HepG2 (cell line): ENCODE measurements around the gene PPP2R5C. TPM values are rescaled to one million over a fixed set of nuclear protein-coding genes. Genes with fewer than 3 reads are reported as not detected.

Source experiments
- ATAC-seq: fragments of 200-7000 bp; cut with Tn5 transposase; 3 replicates; pipeline ENCODE4 v1.9.1; 2020; ENCODE audit warnings: mild to moderate bottlenecking, moderate library complexity
- BruUV-seq: library from RNA; stranded (reverse); fragments of 400-500 nt; replicated peaks from 2 replicates; lab custom pipeline; 2021; lab: Mats Ljungman, UMichigan
- CTCF ChIA-PET: fragments of 300-600 bp; formaldehyde crosslinking; extraction: SDS; loops from one replicate; lab custom pipeline; 2021; ENCODE audit warnings: low total read pairs, inconsistent platforms, low intra/inter-chr PET ratio; lab: Yijun Ruan, JAX
- POLR2A ChIA-PET: fragments of 350-600 bp; sonication (Branson Sonifier 250); formaldehyde crosslinking; loops from one replicate; lab custom pipeline; 2020; ENCODE audit warnings: antibody characterized with exemption, inconsistent platforms; lab: Yijun Ruan, JAX
- DNase-seq: peaks from one replicate; pipeline ENCODE4 v3.0.0-alpha.2; 2015; ENCODE audit warnings: low spot score
- FAIRE-seq: peaks from 3 replicates; lab custom pipeline; 2011; peaks lifted over from hg19 to GRCh38; lab: Jason Lieb, UNC
- H2AFZ ChIP-seq: one replicate; pipeline ENCODE4 v1.6.1; 2011; ENCODE audit warnings: low read length, inconsistent platforms
- H3K27ac ChIP-seq: fragments of 300-600 bp; 3 replicates; pipeline ENCODE4 v1.8.0; 2011; ENCODE audit warnings: mixed run types, mild to moderate bottlenecking, mixed read lengths, low read length, inconsistent platforms; ENCODE audit not compliant: insufficient read depth; ENCODE audit errors: extremely low read length
- H3K27me3 ChIP-seq, 2 experiments: fragments of 200-600 bp in 1 of 2; 2 replicates in 1 of 2; 3 replicates in 1 of 2; pipeline versions ENCODE4 v1.6.0 to v1.8.0; 2011; ENCODE audit warnings: low read length in 2 of 2, mild to moderate bottlenecking in 2 of 2, moderate library complexity in 2 of 2, inconsistent platforms in 1 of 2; ENCODE audit not compliant: insufficient read depth in 2 of 2, control insufficient read depth in 1 of 2
- H3K36me3 ChIP-seq, 2 experiments: fragments of 200-600 bp in 1 of 2; replicated peaks in 1 of 2; 2 replicates in 1 of 2; 3 replicates in 1 of 2; pipeline versions ENCODE4 v1.5.1 to v1.8.0; 2011; ENCODE audit warnings: low read length in 2 of 2, inconsistent platforms in 1 of 2; ENCODE audit not compliant: insufficient read depth in 2 of 2, control insufficient read depth in 1 of 2
- H3K4me1 ChIP-seq: 2 replicates; pipeline ENCODE4 v1.5.1; 2012; ENCODE audit warnings: low read length, inconsistent platforms; ENCODE audit not compliant: insufficient read depth
- H3K4me2 ChIP-seq: 2 replicates; pipeline ENCODE4 v1.6.0; 2011; ENCODE audit warnings: low read depth, low read length, inconsistent platforms
- H3K4me3 ChIP-seq, 3 experiments: fragments of 200-600 bp in 1 of 3; sonication (generic), shearing (Covaris generic) in 1 of 3; replicated peaks in 1 of 3; 2 replicates each; pipeline ENCODE4 v1.5.1; 2011 to 2016; ENCODE audit warnings: low read length in 3 of 3, inconsistent platforms in 2 of 3, low read depth in 2 of 3, mild to moderate bottlenecking in 2 of 3, control low read depth in 1 of 3, mixed read lengths in 1 of 3; ENCODE audit not compliant: insufficient read depth in 1 of 3
- H3K79me2 ChIP-seq: one replicate; pipeline ENCODE4 v1.6.1; 2011; ENCODE audit warnings: low read length, inconsistent platforms; ENCODE audit not compliant: insufficient read depth
- H3K9ac ChIP-seq: 2 replicates; pipeline ENCODE4 v1.6.0; 2011; ENCODE audit warnings: mild to moderate bottlenecking, low read depth, low read length, inconsistent platforms; ENCODE audit not compliant: insufficient read depth
- H3K9me3 ChIP-seq: 2 replicates; pipeline ENCODE4 v1.5.1; 2012; ENCODE audit warnings: mild to moderate bottlenecking, low read length
- H4K20me1 ChIP-seq: 2 replicates; pipeline ENCODE4 v1.6.0; 2011; ENCODE audit warnings: inconsistent platforms, mild to moderate bottlenecking, low read length, moderate library complexity; ENCODE audit not compliant: insufficient read depth
- ATF7 ChIP-seq, 2 experiments: fragments of 450-650 bp in 1 of 2; sonication (generic) in 1 of 2; formaldehyde crosslinking in 1 of 2; IDR thresholded peaks; 2 replicates each; pipeline versions ENCODE4 v1.4.0 to v1.6.1; 2016 to 2020; ENCODE audit warnings: antibody characterized with exemption in 1 of 2, mild to moderate bottlenecking in 1 of 2, missing genetic modification reagents in 1 of 2
- MAFF ChIP-seq: IDR thresholded peaks from 2 replicates; pipeline ENCODE4 v1.6.1; 2011; ENCODE audit warnings: low read depth, low read length, improper control_type of control experiment
- MAFK ChIP-seq, 2 experiments: IDR thresholded peaks in 1 of 2; conservative IDR thresholded peaks in 1 of 2; 2 replicates each; pipeline ENCODE4 v1.6.1; 2011; ENCODE audit warnings: improper control_type of control experiment in 2 of 2, low read length in 2 of 2
- NCOA1 ChIP-seq: sonication (generic); formaldehyde crosslinking; IDR thresholded peaks from 2 replicates; pipeline ENCODE4 v1.9.0; 2021; ENCODE audit warnings: missing genetic modification reagents
- PITX1 ChIP-seq: sonication (generic); formaldehyde crosslinking; IDR thresholded peaks from 2 replicates; pipeline ENCODE4 v1.5.1; 2020; ENCODE audit warnings: mild to moderate bottlenecking, missing genetic modification reagents
- TBL1XR1 ChIP-seq: fragments of 150-350 bp; IDR thresholded peaks from 2 replicates; pipeline ENCODE4 v1.6.1; 2014; ENCODE audit warnings: borderline replicate concordance, low read length; ENCODE audit not compliant: partially characterized antibody
- TBX2 ChIP-seq: sonication (generic); formaldehyde crosslinking; IDR thresholded peaks from 2 replicates; pipeline ENCODE4 v1.5.0; 2020; ENCODE audit warnings: missing genetic modification reagents, mild to moderate bottlenecking, borderline replicate concordance
- XRCC5 ChIP-seq: fragments of 200-400 bp; formaldehyde crosslinking; optimal IDR thresholded peaks from 2 replicates; pipeline ENCODE3; 2017; ENCODE audit warnings: mild to moderate bottlenecking, low read length
- ZNF451 ChIP-seq: sonication (generic); formaldehyde crosslinking; IDR thresholded peaks from 2 replicates; pipeline ENCODE4 v1.5.0; 2020; ENCODE audit warnings: mild to moderate bottlenecking, missing genetic modification reagents
- ZNF782 ChIP-seq: sonication (generic); formaldehyde crosslinking; IDR thresholded peaks from 2 replicates; pipeline ENCODE4 v1.4.0; 2020; ENCODE audit warnings: missing genetic modification reagents, mild to moderate bottlenecking, borderline replicate concordance
- WGBS: methylation state at CpG from one replicate; pipeline ENCODE4 v1.1.6; 2017; ENCODE audit warnings: low lambda C conversion rate; 5-methylcytosine and 5-hydroxymethylcytosine counted together
- in situ Hi-C: cut with HindIII; loops from 2 replicates; pipeline ENCODE4 v1.10.0; 2017; ENCODE audit warnings: low pct_unique_long_range_greater_than_20kb; ENCODE audit not compliant: extremely low pct_ligation_motif_present
- intact Hi-C: fragments of 100-400 bp; cut with micrococcal nuclease; formaldehyde crosslinking; loops from one replicate; pipeline ENCODE4 v1.10.0; 2022; ENCODE audit not compliant: unreplicated experiment
- polyA plus RNA-seq, 8 experiments: library from polyadenylated mRNA; depleted of rRNA in 3 of 8; stranded (reverse) in 7 of 8; unstranded in 1 of 8; fragments of >200 nt; fragmentation: Illumina TruSeq in 4 of 8; extraction: Trizol in 4 of 8; gene quantifications; 2 replicates each; pipeline versions ENCODE4 v1.2.1 to v1.2.3, GENCODE V29; 2011 to 2016; ENCODE audit warnings: low read depth in 4 of 8, missing spikeins in 1 of 8, mixed read lengths in 1 of 8; ENCODE audit not compliant: insufficient read depth in 1 of 8
- total RNA-seq, 5 experiments: library from RNA; depleted of rRNA; stranded (reverse); fragments of >200 nt; fragmentation: Illumina TruSeq; extraction: Trizol; gene quantifications; 2 replicates each; pipeline ENCODE4 v1.2.3, GENCODE V29; 2016; ENCODE audit warnings: low read depth in 1 of 5
- TF ChIP-seq, protein P1 (sequence below), 2 experiments: sonication (generic) in 1 of 2; formaldehyde crosslinking in 1 of 2; IDR thresholded peaks; 2 replicates each; pipeline versions ENCODE4 v1.5.1 to v1.6.1; 2011 to 2020; ENCODE audit warnings: borderline replicate concordance in 1 of 2, low read depth in 1 of 2, low read length in 1 of 2, mild to moderate bottlenecking in 1 of 2, missing genetic modification reagents in 1 of 2, moderate library complexity in 1 of 2

Gene PPP2R5C
- total and polyA plus RNA-seq, 2 of the 13 experiments (the other 11 are each of a cell fraction or from before 2014, with no cell fraction given), result 74.3 to 78.5 TPM

DNA sequence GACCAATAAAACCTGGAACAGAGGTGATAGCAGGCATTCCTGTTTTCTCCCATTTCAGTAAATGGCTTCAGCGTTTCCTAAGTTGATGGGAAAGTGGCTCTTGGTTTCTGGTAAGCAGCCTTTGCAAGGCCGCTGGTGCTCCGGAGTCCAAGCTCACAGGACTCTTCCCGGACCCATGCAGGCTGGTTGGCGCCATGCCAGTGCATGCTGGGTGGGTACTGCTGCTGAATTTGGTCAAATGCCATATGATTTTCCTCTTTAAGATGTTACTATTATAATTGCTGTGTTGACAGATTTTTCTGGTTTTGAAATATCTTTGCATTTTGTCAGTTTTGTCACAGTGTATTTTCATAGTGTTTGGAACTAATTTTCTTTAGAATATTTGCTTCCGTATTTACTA, 27.7 kb downstream of the PPP2R5C start:
- no peak for ATAC-seq
- ChIA-PET CTCF (no interaction called here), POLR2A (no interaction called here)
- H2AFZ ChIP-seq, result no peak overlapping the region
- intact Hi-C loops (no loop called here), in situ Hi-C loops (no loop called here)
- no peaks in the 10 kb centered on the region for H4K20me1 ChIP-seq
- no peak overlapping the region for H3K27ac ChIP-seq
- no peak overlapping the region for H3K4me3 ChIP-seq
- no peak for FAIRE-seq
- WGBS, result 82% methylated on average over 6 of the region's 6 CpGs
- BruUV-seq, result no TSS peak
- H3K79me2 ChIP-seq, result no peaks in the 10 kb centered on the region
- H3K9me3 ChIP-seq, result no peaks in the 10 kb centered on the region
- H3K4me1 ChIP-seq, result no peaks in the 10 kb centered on the region
- H3K4me2 ChIP-seq, result no peak overlapping the region
- H3K27me3 ChIP-seq, result no peaks in the 10 kb centered on the region
- no peak overlapping the region for H3K9ac ChIP-seq
- no peaks in the 10 kb centered on the region; a peak in 1 of 5 replicates for H3K36me3 ChIP-seq
- TF ChIP-seq, protein P1, sequence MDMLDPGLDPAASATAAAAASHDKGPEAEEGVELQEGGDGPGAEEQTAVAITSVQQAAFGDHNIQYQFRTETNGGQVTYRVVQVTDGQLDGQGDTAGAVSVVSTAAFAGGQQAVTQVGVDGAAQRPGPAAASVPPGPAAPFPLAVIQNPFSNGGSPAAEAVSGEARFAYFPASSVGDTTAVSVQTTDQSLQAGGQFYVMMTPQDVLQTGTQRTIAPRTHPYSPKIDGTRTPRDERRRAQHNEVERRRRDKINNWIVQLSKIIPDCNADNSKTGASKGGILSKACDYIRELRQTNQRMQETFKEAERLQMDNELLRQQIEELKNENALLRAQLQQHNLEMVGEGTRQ (IDR thresholded peaks at IDR 0.05; ENCODE audit: low read depth, low read length), result no peak
- TF ChIP-seq, protein P1 (CRISPR knock-in tag; IDR thresholded peaks at IDR 0.05; ENCODE audit: borderline replicate concordance), result no peak
- peak; percentile 78 to 90 for TF ChIP-seq MAFK (conservative IDR thresholded peaks at IDR 0.05 in 1 of 2, IDR thresholded peaks at IDR 0.05 in 1 of 2; ENCODE audit: low read length in 2 of 2)
- peak; percentile 82 for TF ChIP-seq MAFF
- no peak for TF ChIP-seq TBL1XR1
- DNase-seq, result no peak

DNA sequence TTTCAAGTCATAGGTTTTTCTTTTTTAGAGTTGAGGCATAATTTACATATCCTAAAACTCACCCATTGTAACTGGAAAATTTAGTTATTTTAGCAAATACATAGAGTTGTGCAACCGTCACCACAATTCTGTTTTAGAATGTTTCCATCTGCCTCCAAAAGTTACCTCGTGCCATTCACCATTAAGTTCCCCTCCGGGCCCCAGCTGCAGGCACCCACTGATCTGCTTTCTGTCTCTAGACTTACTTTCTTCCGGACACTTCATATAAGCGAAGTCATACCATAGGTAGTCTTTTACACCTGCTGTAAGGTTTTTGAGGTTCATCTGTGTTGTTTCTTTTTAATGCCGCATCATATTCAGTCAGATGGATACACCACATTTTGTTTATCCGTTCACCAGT, 28.7 kb downstream of the PPP2R5C start:
- BruUV-seq, result no TSS peak
- intact Hi-C loops (no loop called here), in situ Hi-C loops (no loop called here)
- ATAC-seq (no peak), DNase-seq (no peak), FAIRE-seq (no peak)
- Histone ChIP-seq H3K36me3 (no peaks in the 10 kb centered on the region; a peak in 1 of 5 replicates), H3K27ac (no peak overlapping the region), H3K79me2 (no peaks in the 10 kb centered on the region), H3K4me1 (no peaks in the 10 kb centered on the region), H3K27me3 (no peaks in the 10 kb centered on the region), H3K9me3 (no peaks in the 10 kb centered on the region), H2AFZ (no peak overlapping the region), H4K20me1 (no peaks in the 10 kb centered on the region), H3K9ac (no peak overlapping the region), H3K4me2 (no peak overlapping the region), H3K4me3 (no peak overlapping the region)
- 94% methylated on average over 7 of the region's 7 CpGs for WGBS
- no peak for TF ChIP-seq ATF7 (IDR thresholded peaks at IDR 0.05)
- TF ChIP-seq ATF7 (CRISPR knock-in tag; IDR thresholded peaks at IDR 0.05), result no peak
- TF ChIP-seq PITX1 (CRISPR knock-in tag), result no peak
- TF ChIP-seq ZNF451 (CRISPR knock-in tag), result no peak
- TF ChIP-seq XRCC5, result no peak
- TF ChIP-seq ZNF782 (CRISPR knock-in tag), result no peak
- no peak for TF ChIP-seq NCOA1 (CRISPR knock-in tag)
- TF ChIP-seq TBX2 (CRISPR knock-in tag), result no peak
- POLR2A ChIA-PET, result no interaction called here
- CTCF ChIA-PET, result no interaction called here
